Measurements from ENCODE around the gene ACE.

Gene ACE

GRCh38 chr17:63514477-63514876, 37.6 kb downstream of the ACE start:
- no peaks in the 10 kb centered on the region for H3K36me3 ChIP-seq (replicated peaks)
- in situ Hi-C loops (cut with HindIII; ENCODE audit: low pct_ligation_motif_present, low sequenced_read_pairs), result no loop called here
- peaks cover under 1% of the 10 kb centered on the region for H3K27me3 ChIP-seq (replicated peaks)
- no peak for DNase-seq
- H3K27ac ChIP-seq, result no peak overlapping the region
- no peak overlapping the region for H3K4me3 ChIP-seq (ENCODE audit: low read depth, low read length)
- no peak for TF ChIP-seq CTCF (IDR thresholded peaks at IDR 0.05; ENCODE audit: low read depth, low read length, missing control alignments)

GRCh38 chr17:63514974-63515373, 38.1 kb downstream of the ACE start:
- DNase-seq, result no peak
- in situ Hi-C loops (cut with HindIII; ENCODE audit: low pct_ligation_motif_present, low sequenced_read_pairs), result no loop called here
- peaks cover 2% of the 10 kb centered on the region for H3K27me3 ChIP-seq (replicated peaks)

GRCh38 chr17:63515426-63515825, 38.6 kb downstream of the ACE start:
- Histone ChIP-seq H3K4me3 (ENCODE audit: low read depth, low read length) (no peak overlapping the region), H3K27me3 (replicated peaks) (peaks cover 2% of the 10 kb centered on the region), H3K36me3 (replicated peaks) (no peaks in the 10 kb centered on the region), H3K27ac (no peak overlapping the region)
- in situ Hi-C loops (cut with HindIII; ENCODE audit: low pct_ligation_motif_present, low sequenced_read_pairs), result no loop called here
- no peak for TF ChIP-seq CTCF (IDR thresholded peaks at IDR 0.05; ENCODE audit: low read depth, low read length, missing control alignments)
- DNase-seq, result no peak

More at GRCh38 chr17:63514974-63515373, 38.1 kb downstream of the ACE start:
- Histone ChIP-seq H3K36me3 (replicated peaks) (no peaks in the 10 kb centered on the region), H3K4me3 (ENCODE audit: low read depth, low read length) (no peak overlapping the region), H3K27ac (no peak overlapping the region)
- no peak for TF ChIP-seq CTCF (IDR thresholded peaks at IDR 0.05; ENCODE audit: low read depth, low read length, missing control alignments)

GRCh38 chr17:63516910-63517824, 40.3 kb downstream of the ACE start:
- peak; percentile 43 for DNase-seq

GRCh38 chr17:63517825-63518534, 41.1 kb downstream of the ACE start:
- DNase-seq, result no peak
- H3K36me3 ChIP-seq (replicated peaks), result no peaks in the 10 kb centered on the region
- TF ChIP-seq CTCF (IDR thresholded peaks at IDR 0.05; ENCODE audit: low read depth, low read length, missing control alignments), result no peak
- peaks cover 2% of the 10 kb centered on the region for H3K27me3 ChIP-seq (replicated peaks)
- no peak overlapping the region for H3K4me3 ChIP-seq (ENCODE audit: low read depth, low read length)
- H3K27ac ChIP-seq, result no peak overlapping the region
- in situ Hi-C loops (cut with HindIII; ENCODE audit: low pct_ligation_motif_present, low sequenced_read_pairs), result no loop called here

More at GRCh38 chr17:63516910-63517824, 40.3 kb downstream of the ACE start:
- Histone ChIP-seq H3K4me3 (ENCODE audit: low read depth, low read length) (no peak overlapping the region), H3K27me3 (replicated peaks) (peaks cover 2% of the 10 kb centered on the region), H3K27ac (no peak overlapping the region), H3K36me3 (replicated peaks) (no peaks in the 10 kb centered on the region)
- in situ Hi-C loops (cut with HindIII; ENCODE audit: low pct_ligation_motif_present, low sequenced_read_pairs), result no loop called here
- no peak for TF ChIP-seq CTCF (IDR thresholded peaks at IDR 0.05; ENCODE audit: low read depth, low read length, missing control alignments)

All from brain microvascular endothelial cell (primary cell).